Cardiac septum (tissue), 1 donor: ENCODE data around the gene MR1. TPM values are rescaled to one million over a fixed set of nuclear protein-coding genes. Genes with fewer than 3 reads are reported as not detected.

ENCODE experiments used
- DNase-seq: peaks from one replicate; pipeline ENCODE4 v3.0.0-alpha.2; 2020; ENCODE audit warnings: low spot score
- intact Hi-C: fragments of 100-400 bp; cut with DNase I; formaldehyde crosslinking; loops from one replicate; pipeline ENCODE4 v1.14.0; 2022
- long read RNA-seq: library from polyadenylated mRNA; unstranded; transcript quantifications from one replicate; pipeline ENCODE4 v2.0.0, GENCODE V29; 2021
- total RNA-seq: library from RNA; stranded (reverse); fragmentation: NEBNext Ultra II Directional; extraction: Animal tissue kit (Norgen Biotek cat#: 25700); gene quantifications from one replicate; pipeline ENCODE4 v1.2.1, GENCODE V29; 2021
- donor health status: DM: no; HTN: no; CAD: no.

The MR1 gene
- total RNA-seq, result 4.6 TPM
- long read RNA-seq, full-length matches to known transcripts, result 5 of 5 reads
- long read RNA-seq, partial matches to known transcripts, result 0 of 5 reads
- long read RNA-seq, other reads (novel, unspliced or antisense), result 0 of 5 reads

DNA sequence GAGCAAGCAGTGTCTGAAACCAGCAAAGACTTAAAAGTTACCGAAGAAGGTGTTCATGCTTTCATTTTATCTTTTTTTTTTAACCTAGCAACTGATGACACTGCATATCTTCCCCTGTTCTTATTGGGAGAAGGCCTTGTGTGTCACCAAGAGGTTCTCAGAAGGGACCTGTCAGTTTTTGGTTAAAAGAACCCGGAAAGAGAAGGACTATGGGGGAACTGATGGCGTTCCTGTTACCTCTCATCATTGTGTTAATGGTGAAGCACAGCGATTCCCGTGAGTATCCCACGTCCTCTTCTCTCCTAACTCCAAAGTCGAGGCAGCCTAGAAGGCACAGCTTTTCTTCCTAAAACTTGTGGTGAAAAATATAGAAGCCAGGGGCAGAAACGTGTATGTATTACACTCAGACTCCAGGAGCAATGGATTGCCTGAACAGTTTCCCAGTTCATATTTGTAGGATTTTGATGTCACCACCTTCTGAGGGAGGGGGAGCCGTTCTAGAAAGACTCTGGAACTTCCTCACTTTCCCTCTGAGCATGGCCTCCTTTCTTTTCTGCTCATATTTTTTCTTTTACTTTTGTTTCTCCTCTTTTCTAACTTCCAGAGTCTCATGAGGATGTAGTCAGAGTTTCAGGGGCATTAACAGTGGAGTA, at the start of gene MR1:
Gene MR1 (plus strand): TSS at position 185 of the 653 bp plus-strand sequence. CDS start 25 bp downstream, at position 210.
- DNase-seq, result no peak
- intact Hi-C loops, result loop anchor here (10.0 kb wide), 1 partner anchor 399 kb away; the partner anchor contains the start of gene XPR1

GRCh38 chr1:180988253-180988752, 45.5 kb upstream of the MR1 start:
- intact Hi-C loops, result no loop called here
- no peak for DNase-seq

DNA sequence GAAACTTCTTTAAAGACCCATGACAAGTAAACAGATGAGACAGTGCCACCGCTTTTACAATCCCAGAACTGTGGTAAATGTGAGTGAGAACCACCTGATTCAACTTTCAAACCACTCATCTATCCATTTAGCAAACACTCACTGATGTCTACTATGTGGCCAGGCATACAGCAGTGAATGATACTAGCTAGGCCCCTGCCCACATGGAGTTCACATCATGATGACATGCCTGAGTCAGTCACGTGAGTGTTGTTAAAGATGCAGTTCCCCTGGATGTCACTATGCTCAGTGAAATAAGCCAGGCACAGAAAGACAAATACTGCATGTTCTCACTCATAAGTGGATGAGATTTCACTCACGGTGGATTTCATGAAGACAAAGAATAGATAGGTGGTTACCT, 39.5 kb upstream of the MR1 start:
- no peak for DNase-seq
- intact Hi-C loops, result no loop called here

DNA sequence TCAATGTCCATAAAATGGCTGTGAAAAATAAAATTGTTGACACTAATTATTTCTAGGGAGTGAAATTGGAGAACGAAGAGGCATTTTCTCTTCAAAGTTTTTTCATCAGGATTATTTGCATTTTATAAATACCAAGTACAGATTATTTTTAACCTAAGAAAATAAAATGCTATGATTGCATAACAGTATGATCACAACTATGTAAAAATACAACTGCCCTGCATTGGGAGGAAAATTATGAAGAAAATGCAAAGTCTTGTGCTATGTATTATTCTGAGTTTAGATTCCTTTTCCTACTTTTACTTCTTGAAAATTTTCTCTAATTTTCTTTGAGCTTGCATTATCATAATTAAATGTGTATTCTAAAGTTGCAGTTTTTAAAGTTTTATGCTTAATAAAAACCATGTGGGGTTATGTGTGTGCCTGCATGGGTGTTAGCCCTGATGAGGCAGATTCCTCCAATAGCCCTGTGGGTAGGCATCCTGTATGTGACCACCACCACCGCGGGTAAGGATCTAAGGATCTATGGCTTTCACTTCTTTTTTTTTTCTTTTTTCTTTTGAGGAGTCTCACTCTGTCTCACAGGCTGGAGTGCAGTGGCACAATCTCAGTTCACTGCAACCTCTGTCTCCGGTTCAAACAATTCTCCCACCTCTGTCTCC, 35.8 kb upstream of the MR1 start:
- DNase-seq, result no peak
- intact Hi-C loops, result no loop called here

DNA sequence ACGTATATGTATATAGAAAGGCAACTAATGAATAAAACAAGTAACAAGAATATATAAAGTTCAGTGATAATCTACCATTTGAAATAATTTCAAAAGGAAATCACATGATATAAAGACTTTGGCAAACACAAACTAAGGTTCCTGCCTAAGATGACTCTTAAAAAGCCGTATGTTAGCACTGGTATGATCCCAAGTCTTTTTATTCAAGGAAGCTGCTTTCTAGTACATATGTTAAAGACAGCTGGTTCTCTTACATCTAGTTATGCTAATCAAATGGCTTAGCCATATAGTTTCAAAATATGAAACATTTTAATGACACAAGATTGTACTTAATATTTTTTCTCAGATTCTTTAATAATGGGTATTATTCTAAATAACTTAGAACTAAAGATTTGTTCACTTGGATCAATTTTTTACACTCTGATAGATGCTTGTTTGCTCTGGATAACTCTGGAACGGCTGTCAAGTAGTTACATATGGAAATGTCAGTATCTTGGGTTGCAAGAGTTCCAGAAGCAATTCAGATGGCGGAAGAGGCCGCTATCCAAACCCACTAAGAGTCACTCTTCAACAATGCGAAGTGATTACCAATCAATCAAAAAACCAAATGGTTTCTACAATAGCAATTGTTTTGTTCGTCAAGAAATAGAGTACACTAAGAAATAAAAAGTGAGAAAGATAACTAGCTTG, 32.5 kb upstream of the MR1 start:
- intact Hi-C loops, result no loop called here
- no peak for DNase-seq

DNA sequence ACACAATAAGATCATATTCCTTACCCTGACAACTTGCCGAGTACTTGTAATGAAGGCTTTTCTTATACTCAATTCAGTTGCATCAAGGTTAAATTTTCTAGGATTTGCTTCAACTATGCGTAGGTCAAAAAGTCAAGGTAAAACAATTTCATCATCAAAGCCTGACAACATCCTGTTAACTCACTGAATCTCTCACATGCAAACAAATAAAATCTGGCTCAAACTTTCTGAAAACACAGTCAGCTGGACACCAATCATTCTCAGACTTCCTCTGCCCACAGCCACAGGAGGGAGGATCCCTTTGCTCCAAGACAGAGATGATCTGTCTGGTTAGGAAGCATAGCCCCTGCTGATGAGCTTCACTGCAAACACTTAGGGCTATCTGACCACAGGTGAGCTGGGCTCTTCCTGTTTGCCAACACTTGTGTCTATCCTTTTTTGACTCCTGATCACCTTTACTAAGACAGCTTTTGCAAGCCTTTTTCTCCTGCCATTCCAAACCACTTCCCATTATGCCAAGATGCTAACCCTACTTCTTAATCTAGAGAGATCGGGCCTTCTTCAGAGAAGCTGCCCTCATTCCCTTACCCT, 31.1 kb upstream of the MR1 start:
- intact Hi-C loops, result no loop called here
- no peak for DNase-seq

- no peak for DNase-seq
- intact Hi-C loops, result no loop called here
Observed at GRCh38 chr1:181010789-181011188, 23.0 kb upstream of the MR1 start.

DNA sequence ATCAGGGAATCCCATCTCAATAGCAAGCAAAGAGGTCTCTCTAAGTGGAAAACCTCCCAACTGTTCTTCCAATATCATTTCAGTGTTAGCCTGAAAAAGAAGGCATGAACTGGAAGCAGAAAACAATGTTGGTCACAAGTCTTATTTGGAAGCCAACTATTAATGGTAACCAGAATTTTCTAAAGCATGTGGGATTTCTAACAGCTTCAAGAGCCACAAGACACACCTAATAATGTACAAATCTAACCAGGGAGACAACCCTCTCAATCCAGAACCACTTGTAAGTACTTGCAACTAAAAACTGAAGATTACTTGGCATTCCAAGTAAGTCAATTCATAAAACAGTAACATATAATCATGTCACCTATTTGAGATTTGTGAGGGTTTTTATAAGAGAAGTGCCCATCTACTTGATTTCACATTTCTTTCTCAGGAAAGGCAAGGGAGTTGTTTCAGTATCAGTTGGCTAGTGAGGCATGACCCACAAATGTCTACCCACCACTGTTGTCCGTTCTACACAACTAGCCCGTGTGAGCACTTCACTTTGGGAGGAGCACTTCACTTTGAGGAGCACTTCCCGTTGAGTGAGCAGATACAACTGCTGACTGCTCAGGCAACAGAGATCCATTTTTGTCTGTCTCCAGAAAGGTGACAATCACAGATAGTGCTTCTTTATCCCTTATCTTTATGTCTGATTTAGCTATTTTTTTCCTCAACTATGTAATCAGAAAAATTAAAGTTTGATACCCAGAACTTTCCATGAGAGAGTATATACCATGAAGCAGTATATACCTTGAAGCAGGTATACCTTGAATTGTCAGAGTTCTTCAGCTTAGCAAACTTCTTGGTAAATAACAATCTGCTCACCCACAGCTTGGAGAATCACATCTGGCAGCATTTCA, 22.2 kb upstream of the MR1 start:
- intact Hi-C loops, result no loop called here
- no peak for DNase-seq

- intact Hi-C loops, result no loop called here
- DNase-seq, result no peak
Observed at GRCh38 chr1:181012203-181012745, 21.5 kb upstream of the MR1 start.

- intact Hi-C loops, result no loop called here
- no peak for DNase-seq
Observed at GRCh38 chr1:181013144-181013543, 20.6 kb upstream of the MR1 start.

- DNase-seq, result no peak
- intact Hi-C loops, result no loop called here
Observed at GRCh38 chr1:181014477-181015250, 19.1 kb upstream of the MR1 start.

DNA sequence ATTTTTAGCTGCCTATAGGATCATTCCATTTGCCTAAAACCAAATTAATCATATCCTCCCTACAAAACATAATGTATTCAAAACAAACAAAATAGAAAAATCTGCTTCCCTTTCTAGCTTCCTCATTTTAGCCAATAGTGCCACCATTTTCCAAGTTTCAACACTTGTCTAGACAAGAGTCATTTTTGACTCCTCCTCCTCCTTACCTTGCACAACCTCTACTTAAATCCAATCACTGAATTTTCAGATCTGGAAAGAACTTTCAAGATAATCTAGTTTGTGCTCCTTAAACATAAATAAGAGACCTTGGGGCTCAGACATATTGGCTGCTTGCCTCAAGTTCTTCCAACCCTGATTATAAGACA, 18.6 kb upstream of the MR1 start:
- intact Hi-C loops, result no loop called here
- no peak for DNase-seq

- intact Hi-C loops, result no loop called here
- DNase-seq, result no peak
Observed at GRCh38 chr1:181016563-181016962, 17.2 kb upstream of the MR1 start.

DNA sequence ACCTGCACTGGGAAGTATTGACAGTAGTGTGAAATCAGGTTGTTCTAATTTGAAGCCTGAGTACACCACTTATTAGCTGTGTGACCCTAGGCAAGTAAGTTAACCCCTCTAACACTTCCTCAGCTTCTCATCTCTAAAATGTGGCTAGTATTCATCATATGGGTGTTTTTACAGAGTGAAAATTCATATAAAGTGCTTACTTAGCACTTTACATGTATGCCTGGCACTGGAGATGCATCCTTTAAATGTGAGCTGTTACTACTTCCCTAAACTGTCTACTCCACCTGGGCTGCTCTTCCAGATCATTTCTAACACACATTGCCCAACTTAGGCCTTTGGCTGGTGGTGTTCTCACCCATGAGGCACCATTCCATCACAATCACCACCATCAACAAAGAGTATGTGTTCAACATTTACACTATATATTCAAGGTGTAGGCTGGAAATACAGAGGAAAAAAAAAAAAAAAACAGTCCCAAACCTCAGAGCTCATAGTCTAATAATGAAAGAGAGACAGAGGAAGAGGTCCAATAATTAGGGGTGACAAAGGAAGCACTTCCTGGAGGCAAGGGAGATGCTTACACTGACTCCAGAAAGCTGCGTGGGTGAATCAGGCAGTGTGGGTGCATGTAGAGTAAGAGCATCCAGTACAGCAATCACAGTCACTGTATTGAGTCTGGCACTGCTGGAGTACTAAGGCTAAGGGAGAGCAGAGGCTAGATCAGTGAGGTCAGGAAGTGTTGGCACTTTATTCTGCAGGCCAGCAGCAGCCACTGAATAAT, 14.7 kb upstream of the MR1 start:
- no peak for DNase-seq
- intact Hi-C loops, result no loop called here

DNA sequence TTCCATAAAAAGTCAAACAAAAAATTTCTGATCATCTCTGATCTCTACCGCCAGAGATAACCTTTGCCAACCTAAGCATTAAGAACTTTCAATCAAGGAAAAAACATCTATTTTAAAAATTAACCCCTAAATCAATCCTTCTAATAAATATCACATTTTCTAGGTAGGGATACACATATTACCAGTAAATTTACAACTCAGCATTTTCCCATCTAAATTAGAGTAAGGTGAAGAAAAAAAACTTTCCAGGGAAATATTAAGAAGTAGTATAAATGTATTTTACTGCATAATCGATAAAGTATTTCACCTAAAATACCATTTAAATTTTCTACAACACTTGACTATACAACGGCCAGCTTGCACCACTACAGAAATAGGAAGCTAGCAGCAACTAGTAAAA, 12.6 kb upstream of the MR1 start:
- intact Hi-C loops, result loop anchor here (5.0 kb wide), 1 partner anchor 121 kb away; no protein-coding TSS in a partner anchor
- no peak for DNase-seq

- DNase-seq, result peak; percentile 85
- intact Hi-C loops, result loop anchor here (2.0 to 5.0 kb wide), 3 partner anchors 67 to 120 kb away; partner anchors contain the start of genes IER5 and KIAA1614
Observed at GRCh38 chr1:181021811-181022434, 11.9 kb upstream of the MR1 start.
